ENCODE results near the gene POLD1.

POLD1 gene

DNA sequence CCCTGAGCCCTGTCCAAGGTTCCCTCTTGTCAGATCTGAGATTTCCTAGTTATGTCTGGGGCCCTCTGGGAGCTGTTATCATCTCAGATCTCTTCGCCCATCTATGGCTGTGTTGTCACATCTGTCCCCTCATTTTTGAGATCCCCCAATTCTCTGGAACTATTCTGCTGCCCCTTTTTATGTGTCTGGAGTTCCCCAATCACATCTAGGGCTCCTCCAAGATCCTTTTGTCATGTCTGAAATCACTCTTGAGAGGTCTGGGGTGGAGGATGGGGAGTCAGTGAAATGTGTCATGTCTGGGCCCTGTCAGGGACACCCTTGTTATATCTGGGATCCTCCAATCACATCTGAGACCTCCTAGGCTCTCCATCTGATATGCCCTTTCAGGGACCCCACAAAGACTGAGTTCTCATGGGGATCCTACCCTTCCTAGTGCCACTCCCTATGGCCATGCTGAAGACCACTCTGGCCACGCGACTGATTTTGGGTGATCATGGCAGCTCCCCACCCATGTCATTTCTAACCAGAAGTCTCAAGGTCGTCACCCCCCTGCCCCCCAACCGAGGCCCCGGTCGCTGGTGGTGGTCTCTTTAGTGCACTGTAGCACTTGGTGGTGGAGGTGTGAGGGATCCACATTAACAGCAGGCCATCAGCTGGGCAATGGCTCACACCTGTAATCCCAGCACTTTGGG lies 44.8 kb downstream of the POLD1 start:
- CTCF ChIA-PET = interaction anchor here (2.1 to 4.0 kb wide), 2 partner anchors 11 to 32 kb away, joined by 7 to 14 read pairs; partner anchors contain the start of gene SPIB
- DNase-seq (ENCODE audit: extremely low spot score) = no peak
- POLR2A ChIA-PET = interaction anchor here (0.7 to 1.4 kb wide), 3 partner anchors 11 to 100 kb away, joined by 3 to 5 read pairs (median 4); partner anchors contain the start of genes KCNC3 and SPIB
- no peak for TF ChIP-seq CTCF (IDR thresholded peaks at IDR 0.05; ENCODE audit: control extremely low read depth, extremely low read depth, low read depth, missing control alignments)

DNA sequence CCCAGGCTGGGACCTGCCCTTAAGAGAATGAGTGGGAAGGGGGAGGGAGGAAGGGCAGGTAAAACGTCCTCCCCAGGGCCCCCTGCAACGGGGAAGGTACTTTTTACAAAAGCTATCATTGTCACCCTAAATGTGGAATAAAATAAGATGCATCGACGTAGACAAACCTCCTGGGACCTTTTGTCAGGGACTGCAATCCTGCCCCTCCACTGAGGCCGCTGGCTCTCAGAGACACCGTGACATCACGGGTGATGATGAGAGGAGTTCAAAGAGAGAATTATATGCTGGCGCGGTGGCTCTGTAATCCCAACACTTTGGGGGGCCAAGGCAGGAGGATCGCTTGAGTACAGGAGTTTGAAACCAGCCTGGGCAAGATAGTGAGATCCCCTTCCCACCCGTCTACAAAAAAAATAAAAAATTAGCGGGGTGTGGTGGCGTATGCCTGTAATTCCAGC lies 46.8 kb downstream of the POLD1 start:
- no peak for TF ChIP-seq CTCF (IDR thresholded peaks at IDR 0.05; ENCODE audit: control extremely low read depth, extremely low read depth, low read depth, missing control alignments)
- no peak for DNase-seq (ENCODE audit: extremely low spot score)
- ChIA-PET CTCF (interaction anchor here (1.1 to 1.9 kb wide), 5 partner anchors 16 to 73 kb away, joined by 3 to 9 read pairs (median 6); no protein-coding TSS in a partner anchor), POLR2A (interaction anchor here (0.7 to 0.9 kb wide), 2 partner anchors 13 to 42 kb away, joined by 4 to 15 read pairs; no protein-coding TSS in a partner anchor)

DNA sequence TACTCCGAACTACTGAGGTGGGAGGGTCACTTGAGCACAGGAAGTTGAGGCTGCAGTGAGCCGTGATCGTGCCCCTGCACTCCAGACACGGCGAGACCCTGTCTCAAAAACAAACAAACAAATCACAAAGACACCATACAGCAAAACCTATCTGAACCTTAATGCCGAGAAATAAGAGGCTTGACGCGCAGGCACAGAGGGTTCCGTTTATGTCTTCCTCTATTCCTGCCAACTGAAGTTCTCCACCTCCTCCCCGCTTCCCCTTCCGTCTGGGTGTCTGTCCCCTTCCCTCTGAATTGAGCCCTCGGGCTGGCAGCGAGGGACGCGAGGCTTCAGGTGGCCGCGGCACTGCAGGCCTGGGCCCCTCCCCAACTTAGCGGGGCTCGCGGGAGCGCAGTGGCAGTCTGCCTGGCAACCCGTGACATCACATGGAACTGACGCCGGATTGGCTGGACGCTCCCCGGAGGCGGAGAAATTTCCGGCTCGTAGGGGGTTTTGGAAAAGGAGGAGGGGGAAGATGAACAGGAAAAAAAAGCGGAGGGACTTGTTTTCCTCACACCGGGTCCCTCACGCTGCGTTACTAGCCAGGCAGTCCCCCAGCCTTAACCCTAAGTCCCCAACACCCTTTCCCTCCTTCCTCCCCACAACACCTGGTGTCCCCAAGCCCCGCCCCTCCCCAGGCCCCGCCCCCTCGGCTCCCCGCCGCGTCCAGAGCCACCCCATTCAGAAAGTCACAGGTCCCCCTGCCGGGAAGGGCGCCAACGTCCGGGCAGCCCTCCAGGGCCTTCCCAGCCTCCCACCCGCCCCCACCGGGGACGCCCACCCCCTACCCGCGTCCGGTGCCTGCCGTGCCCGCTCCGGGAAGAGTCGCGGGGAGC lies 47.4 kb downstream of the POLD1 start:
- ChIA-PET CTCF (interaction anchor here (0.8 to 1.9 kb wide), 4 partner anchors 12 to 74 kb away, joined by 3 to 7 read pairs (median 5); no protein-coding TSS in a partner anchor), POLR2A (interaction anchor here (0.7 to 0.9 kb wide), 2 partner anchors 13 to 43 kb away, joined by 4 to 15 read pairs; no protein-coding TSS in a partner anchor)
- no peak for TF ChIP-seq CTCF (IDR thresholded peaks at IDR 0.05; ENCODE audit: control extremely low read depth, extremely low read depth, low read depth, missing control alignments)
- DNase-seq (ENCODE audit: extremely low spot score) = peak; percentile 89

GRCh38 chr19:50432221-50433028 lies 48.3 kb downstream of the POLD1 start, which contains the start of gene MYBPC2:
Gene MYBPC2, plus strand, starts transcription at chr19:50432892. Its CDS starts 62 bp downstream, at chr19:50432954.
- no peak for TF ChIP-seq CTCF (IDR thresholded peaks at IDR 0.05; ENCODE audit: control extremely low read depth, extremely low read depth, low read depth, missing control alignments)
- ChIA-PET POLR2A (interaction anchor here (0.6 kb wide), 1 partner anchor 54 kb away, joined by 3 read pairs; no protein-coding TSS in a partner anchor), CTCF (interaction anchor here (0.8 to 1.1 kb wide), 2 partner anchors 11 to 28 kb away, joined by 3 to 4 read pairs; no protein-coding TSS in a partner anchor)
- no peak for DNase-seq (ENCODE audit: extremely low spot score)

- ChIA-PET CTCF (interaction anchor here (1.1 kb wide), 1 partner anchor 10 kb away, joined by 3 read pairs; no protein-coding TSS in a partner anchor), POLR2A (interaction anchor here (1.4 kb wide), 1 partner anchor 10 kb away, joined by 6 read pairs; no protein-coding TSS in a partner anchor)
- DNase-seq (ENCODE audit: extremely low spot score) = no peak
- TF ChIP-seq CTCF (IDR thresholded peaks at IDR 0.05; ENCODE audit: control extremely low read depth, extremely low read depth, low read depth, missing control alignments) = no peak
Observed at GRCh38 chr19:50433201-50434180, 49.3 kb downstream of the POLD1 start.

Measured in GM10248 (cell line).